HG02588 (cell line): ENCODE results near the gene KIAA0319L.
"Not testable (repeated sequence)": the region's sequence is repeated elsewhere in the genome, so short reads cannot be mapped to it uniquely, and the experiment has no call there.

Experiments
- ATAC-seq: cut with Tn5 transposase; IDR thresholded peaks from one replicate; pipeline ENCODE4 v1.9.1; 2021; ENCODE audit warnings: mild to moderate bottlenecking, moderate library complexity; ENCODE audit not compliant: unreplicated experiment

KIAA0319L gene

GRCh38 chr1:35585281-35585680, 28.1 kb upstream of the KIAA0319L start:
- ATAC-seq: no peak

DNA sequence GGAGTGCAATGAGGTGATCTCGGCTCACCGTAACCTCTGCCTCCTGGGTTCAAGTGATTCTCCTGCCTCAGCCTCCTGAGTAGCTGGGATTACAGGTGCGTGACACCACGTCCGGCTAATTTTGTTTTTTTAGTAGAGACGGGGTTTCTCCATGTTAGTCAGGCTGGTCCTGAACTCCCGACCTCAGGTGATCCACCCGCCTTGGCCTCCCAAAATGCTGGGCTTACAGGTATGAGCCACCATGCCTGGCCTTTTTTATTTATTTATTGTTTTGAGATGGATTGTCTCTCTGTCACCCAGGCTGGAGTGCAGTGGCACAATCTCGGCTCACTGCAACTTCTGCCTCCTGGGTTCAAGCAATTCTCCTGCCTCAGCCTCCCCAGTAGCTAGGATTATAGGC, 24.4 kb upstream of the KIAA0319L start:
- ATAC-seq: not testable (repeated sequence)

DNA sequence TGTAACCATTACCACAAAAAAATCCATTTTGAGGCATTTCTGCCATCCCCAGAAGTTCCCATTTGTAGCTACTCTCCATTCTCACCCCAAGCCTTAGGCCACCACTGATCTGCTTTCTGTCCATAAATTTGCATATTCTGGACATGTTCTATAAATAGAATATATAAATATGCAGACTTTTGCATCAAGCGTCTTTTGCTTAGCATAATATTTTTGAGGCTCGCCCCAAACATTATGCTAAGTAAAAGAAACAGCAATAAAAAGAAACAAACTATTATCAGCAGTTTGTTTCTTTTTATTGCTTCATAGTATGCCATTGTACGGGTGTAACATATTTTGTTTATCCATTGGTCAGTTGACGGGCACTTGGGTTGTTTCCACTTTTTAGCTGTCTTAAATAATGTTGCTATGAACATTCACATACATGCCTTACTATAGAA, 23.8 kb upstream of the KIAA0319L start:
- ATAC-seq: no peak

DNA sequence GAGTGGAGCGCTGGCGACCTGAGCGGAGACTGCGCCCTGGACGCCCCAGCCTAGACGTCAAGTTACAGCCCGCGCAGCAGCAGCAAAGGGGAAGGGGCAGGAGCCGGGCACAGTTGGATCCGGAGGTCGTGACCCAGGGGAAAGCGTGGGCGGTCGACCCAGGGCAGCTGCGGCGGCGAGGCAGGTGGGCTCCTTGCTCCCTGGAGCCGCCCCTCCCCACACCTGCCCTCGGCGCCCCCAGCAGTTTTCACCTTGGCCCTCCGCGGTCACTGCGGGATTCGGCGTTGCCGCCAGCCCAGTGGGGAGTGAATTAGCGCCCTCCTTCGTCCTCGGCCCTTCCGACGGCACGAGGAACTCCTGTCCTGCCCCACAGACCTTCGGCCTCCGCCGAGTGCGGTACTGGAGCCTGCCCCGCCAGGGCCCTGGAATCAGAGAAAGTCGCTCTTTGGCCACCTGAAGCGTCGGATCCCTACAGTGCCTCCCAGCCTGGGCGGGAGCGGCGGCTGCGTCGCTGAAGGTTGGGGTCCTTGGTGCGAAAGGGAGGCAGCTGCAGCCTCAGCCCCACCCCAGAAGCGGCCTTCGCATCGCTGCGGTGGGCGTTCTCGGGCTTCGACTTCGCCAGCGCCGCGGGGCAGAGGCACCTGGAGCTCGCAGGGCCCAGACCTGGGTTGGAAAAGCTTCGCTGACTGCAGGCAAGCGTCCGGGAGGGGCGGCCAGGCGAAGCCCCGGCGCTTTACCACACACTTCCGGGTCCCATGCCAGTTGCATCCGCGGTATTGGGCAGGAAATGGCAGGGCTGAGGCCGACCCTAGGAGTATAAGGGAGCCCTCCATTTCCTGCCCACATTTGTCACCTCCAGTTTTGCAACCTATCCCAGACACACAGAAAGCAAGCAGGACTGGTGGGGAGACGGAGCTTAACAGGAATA, 20.1 kb upstream of the KIAA0319L start:
- ATAC-seq: no peak

DNA sequence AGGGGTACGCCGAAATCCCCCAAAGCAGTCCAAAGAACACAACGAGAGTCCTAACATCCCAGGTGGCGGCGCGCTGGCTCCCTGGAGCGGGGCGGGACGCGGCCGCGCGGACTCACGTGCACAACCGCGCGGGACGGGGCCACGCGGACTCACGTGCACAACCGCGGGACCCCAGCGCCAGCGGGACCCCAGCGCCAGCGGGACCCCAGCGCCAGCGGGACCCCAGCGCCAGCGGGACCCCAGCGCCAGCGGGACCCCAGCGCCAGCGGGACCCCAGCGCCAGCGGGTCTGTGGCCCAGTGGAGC, 19.5 kb upstream of the KIAA0319L start:
- not testable (repeated sequence) for ATAC-seq

DNA sequence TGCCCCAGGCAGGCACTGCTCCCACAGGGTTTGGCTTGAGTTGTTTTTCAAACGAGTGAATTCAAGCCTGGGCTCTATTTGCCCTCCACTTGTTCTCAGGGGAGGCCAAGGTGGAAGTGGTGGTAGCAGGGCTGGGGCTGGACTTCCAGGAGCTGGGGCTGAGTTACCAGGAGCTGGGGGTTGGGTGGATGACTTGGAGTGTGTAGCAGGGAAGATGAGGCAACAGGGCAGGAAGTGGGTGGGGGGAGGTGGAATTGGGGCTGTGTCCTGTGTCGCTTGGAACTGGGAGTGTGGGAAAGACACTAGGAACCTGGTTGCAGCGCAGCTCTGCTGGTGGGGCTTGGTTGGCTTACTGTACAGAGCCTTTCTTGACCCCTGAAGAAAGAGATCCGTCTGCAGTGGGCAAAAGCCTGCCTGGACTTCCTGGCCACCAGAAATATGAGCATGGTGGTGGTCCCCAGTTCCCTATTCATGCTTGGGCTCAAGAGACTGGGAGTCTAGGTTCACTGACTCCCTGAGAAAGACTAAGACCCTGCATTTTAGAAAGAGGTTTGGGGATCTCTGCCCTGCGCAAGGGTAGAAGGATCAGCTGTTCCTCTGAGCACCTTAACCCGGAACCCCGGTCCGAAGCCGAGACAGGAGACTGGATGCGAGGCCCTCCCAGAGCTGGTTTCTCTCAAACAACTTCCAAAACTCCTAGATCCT, 19.0 kb upstream of the KIAA0319L start:
- ATAC-seq: no peak

DNA sequence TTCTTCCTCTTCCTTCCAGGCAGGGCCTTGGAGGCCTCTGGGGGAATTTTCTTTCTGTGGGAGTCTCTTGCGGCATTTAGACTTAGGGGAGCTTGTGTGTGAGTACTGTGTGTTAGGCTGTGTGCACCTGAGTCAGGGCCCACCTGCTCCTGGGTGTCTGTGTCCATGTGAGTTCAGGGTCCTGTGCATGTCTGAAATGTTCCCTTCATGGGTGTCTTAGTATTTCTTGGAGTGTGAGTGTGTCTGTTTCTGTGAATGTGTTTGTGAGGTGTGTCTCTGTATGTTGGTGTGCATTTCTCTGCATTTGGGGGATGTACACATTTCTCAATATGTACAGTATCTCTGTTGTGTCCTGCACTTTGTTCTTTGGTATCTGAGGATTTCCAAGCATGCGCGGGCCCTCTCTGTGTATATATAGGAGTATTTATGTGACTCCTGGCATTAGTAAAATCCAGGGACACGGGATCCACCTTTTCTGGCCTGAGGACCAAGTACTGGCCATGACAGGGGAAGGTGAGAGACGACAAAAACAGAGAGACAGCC, 18.3 kb upstream of the KIAA0319L start:
- ATAC-seq: no peak

DNA sequence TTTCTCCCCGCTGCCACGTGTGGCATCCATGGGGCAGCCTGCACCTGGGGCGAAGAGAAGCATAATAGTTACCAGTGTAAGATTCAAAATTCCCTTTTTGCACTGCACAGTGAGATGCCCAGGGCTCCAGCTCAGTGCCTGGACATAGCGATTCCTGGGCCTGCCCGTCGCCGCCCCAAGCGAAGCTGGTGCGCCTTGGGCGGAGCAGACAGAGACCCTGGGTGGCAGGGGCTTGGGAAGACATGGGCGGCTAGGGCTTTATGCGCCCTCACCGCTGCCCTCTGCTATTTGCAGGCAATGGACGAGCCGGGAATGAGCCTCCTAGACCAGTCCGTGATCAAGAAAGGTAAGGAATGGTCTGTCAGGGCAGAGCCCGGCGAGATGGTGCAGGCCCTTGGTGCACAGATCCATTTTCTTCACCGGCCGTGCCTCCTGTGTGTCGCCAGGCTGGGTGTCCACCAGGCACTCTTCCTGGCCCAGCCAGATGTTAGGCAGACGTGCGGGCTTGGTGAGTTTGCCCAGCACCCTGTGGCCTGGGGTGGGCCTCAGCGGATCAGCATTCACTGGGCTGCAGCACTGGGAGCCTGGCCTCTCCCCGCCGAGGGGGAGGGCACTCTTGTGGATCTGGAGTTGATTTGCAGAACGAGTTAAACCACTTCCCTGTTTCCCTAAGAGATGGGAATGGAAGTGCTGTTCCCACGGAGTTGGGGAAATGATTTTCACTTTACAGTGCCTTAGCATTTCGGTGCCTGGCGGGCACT, 17.6 kb upstream of the KIAA0319L start:
- no peak for ATAC-seq

DNA sequence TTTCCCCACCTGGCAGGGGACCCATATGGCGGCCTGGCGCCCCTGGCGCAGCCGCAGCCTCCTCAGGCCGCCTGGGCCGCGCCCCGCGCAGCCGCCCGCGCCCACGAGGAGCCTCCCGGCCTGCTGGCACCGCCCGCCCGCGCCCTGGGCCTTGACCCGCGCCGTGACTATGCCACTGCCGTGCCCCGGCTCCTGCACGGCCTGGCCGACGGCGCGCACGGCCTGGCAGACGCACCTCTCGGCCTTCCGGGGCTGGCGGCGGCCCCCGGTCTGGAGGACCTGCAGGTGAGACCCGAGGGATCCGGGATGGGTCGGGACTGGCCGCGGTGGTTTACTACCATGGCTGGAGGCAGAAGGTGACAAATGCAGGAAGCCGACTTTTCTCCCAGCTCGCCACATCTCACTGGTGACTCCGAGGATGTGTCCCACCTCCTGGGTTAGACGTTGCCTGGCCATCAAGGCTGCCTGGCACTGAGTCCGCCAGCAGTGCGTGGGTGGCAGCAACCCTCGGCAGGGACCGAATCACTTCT, 17.0 kb upstream of the KIAA0319L start:
- no peak for ATAC-seq

- no peak for ATAC-seq
Observed at GRCh38 chr1:35573198-35574124, 16.3 kb upstream of the KIAA0319L start, which contains the start of gene TFAP2E. Gene TFAP2E (plus strand): TSS chr1:35573314. CDS start chr1:35573578, 264 bp downstream.

DNA sequence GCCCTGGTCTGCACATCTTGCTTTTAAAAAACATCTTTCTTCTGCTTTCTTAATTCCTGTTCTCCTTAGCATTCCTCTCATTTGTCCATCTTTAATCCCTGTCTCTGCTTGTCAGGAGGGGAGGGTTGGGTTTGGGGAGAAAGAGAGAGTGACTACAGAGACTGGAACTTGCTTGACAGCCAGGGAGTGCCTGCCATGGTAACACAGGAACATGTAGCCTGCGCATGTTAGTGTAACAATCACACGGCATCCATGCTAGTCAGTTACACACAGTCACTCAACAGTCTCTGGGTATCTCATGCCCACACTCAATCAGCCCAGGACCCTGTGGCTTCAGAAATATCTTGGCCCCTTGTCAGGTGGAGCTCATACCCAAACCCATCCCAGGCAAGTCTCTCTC, 15.1 kb upstream of the KIAA0319L start:
- ATAC-seq: no peak

DNA sequence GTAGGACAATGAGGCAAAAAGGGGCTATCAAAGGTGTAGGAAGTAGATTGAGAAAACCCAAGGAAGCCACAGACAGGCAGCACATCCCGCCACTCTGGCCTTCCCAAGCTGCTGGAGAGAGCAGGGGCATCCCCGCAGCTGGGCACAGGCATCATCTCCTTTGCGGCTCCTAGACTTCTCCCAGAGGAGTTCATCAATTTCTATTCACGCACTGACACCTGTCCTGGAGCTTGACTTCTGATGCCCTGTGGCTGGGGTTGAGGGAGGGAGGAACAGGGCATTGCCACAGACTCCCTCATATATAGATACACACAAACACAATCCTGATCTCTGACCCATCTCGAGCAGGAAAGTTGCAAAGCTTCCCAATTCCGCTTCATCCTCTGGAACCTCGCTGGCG, 14.1 kb upstream of the KIAA0319L start:
- ATAC-seq: no peak

DNA sequence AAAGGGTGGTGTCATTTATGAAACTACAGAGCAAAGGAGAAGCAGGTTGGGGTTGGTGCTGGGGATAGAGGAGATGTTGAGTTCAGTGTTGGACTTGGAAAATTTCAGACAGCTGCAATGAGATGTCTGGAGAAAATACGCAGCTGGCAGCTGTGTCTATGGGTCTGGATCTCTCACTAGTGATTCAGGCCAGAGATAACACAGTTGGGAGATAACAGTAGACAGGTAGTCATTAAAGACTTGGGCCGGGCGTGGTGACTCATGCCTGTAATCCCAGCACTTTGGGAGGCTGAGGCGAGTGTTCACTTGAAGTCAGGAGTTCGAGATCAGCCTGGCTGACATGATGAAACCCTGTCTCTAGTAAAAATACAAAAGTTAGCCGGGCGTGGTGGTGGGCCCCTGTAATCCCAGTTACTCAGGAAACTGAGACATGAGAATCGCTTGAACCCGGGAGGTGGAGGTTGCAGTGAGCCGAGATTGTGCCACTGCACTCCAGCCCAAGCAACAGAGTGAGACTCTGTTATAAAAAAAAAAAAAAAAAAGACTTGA, 13.5 kb upstream of the KIAA0319L start:
- ATAC-seq: no peak

DNA sequence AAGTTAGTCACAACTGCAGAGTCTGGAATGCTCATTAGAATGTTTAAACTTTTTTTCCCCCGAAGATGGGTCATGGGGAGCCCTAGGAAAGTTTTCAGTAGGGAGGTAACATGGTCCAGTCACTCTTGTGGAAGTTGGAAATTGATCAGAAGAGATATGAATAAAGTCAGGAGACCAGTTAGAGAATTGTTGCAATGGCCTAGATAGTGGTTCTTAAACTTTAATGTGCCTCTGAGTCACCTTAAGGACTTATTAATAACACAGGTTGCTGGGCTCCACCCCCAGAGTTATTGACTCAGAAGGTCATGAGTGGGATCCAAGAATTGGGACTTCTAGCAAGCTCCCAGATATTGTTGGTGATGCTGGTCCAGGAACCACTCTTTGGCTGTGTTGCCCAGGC, 12.7 kb upstream of the KIAA0319L start:
- no peak for ATAC-seq

DNA sequence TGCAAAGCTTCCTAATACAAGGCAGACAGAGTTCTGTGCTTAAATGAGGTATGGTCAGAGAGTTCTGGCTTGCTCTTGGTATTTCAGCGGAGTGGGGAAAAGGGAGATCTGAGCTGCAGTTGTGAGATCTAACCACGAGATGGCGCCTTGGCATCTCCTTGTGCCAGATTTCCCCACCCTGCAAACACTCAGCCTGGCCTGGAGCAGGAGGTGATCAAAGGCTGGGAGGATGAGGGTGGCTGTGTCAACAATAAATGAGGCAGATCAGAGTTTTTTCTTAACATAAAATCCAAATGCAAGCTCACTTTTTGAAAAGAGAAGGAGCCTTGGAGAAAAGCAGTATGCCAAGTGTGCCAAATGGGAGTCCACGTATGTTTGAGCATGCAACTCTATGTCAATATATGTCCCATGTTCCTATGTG, 11.8 kb upstream of the KIAA0319L start:
- no peak for ATAC-seq

GRCh38 chr1:35567947-35568558, 10.8 kb upstream of the KIAA0319L start:
- no peak for ATAC-seq

DNA sequence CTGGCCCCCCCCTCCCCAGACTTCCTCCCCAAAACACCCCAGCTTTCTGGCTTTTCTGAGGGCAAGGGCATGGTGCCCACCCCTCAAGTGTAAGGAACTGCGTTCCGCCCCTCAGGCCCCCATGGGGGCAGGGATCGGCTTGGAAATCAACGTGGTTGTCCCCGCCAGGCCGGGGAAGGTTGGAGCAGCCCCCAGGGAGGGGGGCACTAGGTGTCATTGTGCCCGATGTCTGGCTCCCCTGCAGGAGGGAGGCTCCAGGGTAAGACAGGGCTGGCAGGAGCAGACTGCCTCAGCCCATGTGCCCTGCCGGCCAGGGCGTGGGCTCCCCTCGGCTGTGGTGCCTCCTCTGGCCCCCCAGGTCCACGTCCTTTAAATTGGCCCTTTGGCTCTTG, 8.5 kb upstream of the KIAA0319L start:
- no peak for ATAC-seq

DNA sequence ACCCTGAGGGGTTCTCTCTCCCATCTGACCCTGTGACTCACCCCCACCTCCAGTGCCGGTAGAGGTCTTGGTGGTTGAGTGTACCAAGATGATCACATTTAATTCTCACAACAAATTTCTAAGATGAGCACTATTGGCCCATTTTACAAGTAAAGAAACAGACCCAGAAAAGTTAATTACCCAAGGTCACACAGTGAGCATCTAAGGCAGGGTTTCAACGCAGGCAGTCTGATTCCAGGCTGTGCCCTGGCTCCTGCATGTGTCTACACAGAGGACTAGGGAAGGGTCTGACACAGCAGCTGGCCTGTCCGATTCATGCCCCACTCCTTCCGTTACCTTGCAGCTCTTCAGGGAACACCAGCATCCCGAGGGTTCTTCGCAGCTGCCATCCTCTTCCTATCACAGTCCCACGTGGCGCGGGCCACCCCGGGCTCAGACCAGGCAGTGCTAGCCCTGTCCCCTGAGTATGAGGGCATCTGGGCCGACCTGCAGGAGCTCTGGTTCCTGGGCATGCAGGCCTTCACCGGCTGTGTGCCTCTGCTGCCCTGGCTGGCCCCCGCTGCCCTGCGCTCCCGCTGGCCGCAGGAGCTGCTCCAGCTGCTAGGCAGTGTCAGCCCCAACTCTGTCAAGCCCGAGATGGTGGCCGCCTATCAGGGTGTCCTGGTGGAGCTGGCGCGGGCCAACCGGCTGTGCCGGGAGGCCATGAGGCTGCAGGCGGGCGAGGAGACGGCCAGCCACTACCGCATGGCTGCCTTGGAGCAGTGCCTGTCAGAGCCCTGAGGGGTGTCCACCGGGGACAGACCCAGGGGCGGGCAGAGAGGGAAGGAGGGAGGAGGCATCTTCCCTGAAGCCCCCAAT, 7.9 kb upstream of the KIAA0319L start:
- ATAC-seq: no peak
